Fibroblast of the aortic adventitia (primary cell): Measurements from ENCODE around the gene MTMR4. TPM values are rescaled to one million over a fixed set of nuclear protein-coding genes. Genes with fewer than 3 reads are reported as not detected.
"Not testable (repeated sequence)": the region's sequence is repeated elsewhere in the genome, so short reads cannot be mapped to it uniquely, and the experiment has no call there.

Source experiments
- DNase-seq: peaks from one replicate; pipeline ENCODE4 v3.0.0-alpha.2; 2010; ENCODE audit warnings: low read depth
- H3K4me3 ChIP-seq: 2 replicates; pipeline ENCODE4 v1.5.1; 2011; ENCODE audit warnings: low read depth, mild to moderate bottlenecking, control low read depth, low read length, moderate library complexity
- total RNA-seq: library from RNA; depleted of rRNA; stranded (reverse); fragments of >200 nt; gene quantifications from 2 replicates; pipeline ENCODE4 v1.2.3, GENCODE V29; 2012; ENCODE audit warnings: low replicate concordance
- TF ChIP-seq, protein P1 (sequence below): IDR thresholded peaks from 2 replicates; pipeline ENCODE4 v1.5.1; 2011; ENCODE audit warnings: mild to moderate bottlenecking, low read length, control low read depth, inconsistent platforms; ENCODE audit not compliant: insufficient read depth

Gene MTMR4
- total RNA-seq, 1 donor: 49.8 TPM

DNA sequence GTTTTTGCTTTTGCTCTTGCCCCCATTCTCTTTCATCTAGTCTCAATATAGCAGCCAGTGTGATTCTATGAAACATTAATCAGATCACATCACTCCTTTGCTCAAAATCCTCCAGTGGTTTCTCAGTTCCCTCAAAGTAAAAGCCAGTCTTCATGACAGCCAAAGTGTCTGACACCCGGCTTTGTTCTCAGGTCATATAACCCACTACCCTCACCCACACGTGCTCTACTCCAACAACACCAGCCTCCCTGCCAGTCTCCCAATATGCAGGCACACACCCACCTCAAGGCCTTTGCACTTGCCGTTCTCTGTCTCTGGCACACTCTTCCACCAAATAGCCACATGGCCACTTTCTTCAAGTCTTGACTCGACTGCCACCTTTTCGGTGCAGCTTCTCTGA lies 4.4 kb downstream of the MTMR4 start:
- no peak overlapping the region for H3K4me3 ChIP-seq
- TF ChIP-seq, protein P1, sequence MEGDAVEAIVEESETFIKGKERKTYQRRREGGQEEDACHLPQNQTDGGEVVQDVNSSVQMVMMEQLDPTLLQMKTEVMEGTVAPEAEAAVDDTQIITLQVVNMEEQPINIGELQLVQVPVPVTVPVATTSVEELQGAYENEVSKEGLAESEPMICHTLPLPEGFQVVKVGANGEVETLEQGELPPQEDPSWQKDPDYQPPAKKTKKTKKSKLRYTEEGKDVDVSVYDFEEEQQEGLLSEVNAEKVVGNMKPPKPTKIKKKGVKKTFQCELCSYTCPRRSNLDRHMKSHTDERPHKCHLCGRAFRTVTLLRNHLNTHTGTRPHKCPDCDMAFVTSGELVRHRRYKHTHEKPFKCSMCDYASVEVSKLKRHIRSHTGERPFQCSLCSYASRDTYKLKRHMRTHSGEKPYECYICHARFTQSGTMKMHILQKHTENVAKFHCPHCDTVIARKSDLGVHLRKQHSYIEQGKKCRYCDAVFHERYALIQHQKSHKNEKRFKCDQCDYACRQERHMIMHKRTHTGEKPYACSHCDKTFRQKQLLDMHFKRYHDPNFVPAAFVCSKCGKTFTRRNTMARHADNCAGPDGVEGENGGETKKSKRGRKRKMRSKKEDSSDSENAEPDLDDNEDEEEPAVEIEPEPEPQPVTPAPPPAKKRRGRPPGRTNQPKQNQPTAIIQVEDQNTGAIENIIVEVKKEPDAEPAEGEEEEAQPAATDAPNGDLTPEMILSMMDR: no peak
- no peak for DNase-seq

DNA sequence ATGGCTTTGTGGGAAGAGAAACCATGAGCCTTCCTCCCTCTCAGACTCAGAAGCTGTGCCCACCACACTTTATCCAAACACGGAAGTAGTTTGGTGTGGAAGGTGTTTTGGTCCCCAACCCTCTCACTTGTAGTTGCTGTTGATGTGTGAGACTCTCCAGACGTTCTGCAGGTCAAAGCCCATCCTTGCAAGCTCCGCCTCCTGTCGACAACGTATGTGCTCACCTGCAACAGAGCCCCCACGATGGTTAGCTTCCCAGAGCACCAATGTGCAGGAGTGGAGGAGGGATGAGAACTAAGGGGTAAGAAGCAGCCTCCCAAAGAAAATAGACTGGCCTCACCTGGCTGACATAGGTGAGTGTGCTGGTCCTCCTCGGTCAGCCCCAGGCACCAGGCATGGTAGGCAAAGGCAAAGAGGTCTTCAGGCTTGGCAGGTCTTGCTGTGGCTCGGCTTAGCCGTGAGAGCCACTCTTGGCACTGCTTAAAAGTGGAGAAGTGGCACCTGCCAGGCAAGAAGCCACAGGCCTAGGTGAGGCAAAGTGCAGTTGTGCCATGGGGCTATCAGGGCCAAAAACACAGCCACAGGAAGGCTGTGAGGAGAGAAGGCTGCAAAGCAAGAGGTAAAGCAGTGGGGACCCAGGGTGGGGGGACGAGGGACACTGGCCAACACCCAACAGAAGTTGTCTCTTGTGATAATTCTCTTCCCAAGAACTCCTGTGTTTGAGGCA lies 5.9 kb downstream of the MTMR4 start:
- no peak overlapping the region for H3K4me3 ChIP-seq
- TF ChIP-seq, protein P1: no peak
- no peak for DNase-seq

DNA sequence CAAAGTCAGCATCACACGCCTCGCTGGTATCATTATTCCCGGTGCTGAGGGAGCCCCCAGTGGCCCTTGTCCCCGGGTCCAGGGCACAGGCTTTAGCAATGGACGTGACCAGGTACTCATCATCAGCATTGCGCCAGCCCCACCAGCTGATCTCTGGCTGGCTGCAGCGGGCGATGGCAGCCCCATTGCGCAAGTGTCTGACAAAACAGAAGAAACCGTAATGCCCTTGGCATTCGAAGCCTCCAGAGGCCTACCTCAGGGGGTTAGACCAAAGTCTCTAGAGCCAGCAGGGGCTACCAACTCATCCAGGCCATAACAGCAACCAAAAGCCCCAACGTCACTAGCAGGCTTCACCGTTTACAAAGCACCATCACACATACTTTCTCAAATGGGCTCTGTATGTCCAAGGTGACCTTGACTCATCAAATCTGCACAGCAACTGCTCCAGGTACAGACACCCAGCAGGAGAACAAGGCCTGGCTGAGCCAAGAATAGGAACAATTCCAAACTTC lies 7.3 kb downstream of the MTMR4 start:
- TF ChIP-seq, protein P1: no peak
- DNase-seq: no peak
- H3K4me3 ChIP-seq: no peak overlapping the region

DNA sequence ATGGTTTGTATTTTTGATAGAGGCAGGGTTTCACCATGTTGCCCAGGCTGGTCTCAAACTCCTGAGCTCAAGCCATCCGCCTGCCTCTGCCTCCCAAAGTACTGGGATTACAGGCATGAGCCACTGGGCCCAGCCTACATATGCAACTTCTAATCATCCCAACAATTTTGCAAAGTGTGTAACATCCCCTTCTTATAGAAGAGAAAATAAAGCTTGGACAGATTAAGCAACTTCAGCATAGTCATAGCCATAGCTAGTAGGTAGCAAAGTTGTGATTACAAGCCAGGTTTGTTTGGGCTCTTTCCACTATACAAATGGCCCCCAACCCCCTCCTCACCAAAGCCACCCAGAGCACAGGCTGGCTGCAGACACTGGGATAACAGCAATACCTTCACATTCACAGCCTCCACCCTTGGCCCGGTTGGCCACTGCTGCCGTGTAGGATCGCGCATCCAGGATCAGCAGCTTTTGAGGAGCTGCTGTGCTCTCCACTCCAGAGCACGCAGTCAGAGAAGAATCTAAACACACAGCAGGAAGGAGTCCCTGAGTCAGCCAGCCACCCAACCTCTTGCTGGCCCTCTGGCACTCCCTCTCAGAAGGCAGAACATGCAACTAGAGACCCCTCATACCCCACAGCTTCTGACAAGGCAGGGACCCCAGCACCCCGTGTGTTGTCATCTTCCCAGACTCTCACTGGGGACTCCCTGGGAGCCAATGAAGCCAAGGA lies 7.9 kb downstream of the MTMR4 start:
- TF ChIP-seq, protein P1: no peak
- no peak for DNase-seq

DNA sequence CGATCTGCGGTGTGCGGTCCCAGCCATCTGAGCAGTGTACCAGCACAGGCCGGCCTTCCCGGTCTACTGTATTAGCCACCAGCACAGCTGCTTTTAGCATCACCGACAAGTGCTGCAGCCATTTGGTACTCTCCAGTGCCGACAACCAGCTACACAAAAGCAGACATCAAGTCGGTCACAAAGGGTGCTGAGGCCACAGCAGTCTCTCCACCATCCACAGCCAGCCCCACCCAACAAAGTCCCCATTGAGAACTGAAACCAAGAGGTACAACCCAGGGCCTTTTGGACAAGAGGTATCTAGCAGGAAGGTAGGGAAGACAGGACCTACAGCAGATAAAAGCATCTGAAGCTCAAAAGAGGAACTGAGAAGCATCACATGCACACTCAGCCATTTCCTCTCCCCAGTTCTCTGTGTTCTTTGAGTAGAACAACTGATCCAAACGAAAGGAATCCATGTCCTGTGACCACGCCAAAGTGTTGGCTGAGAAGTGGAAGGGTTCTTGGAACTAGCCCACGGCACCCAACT lies 9.5 kb downstream of the MTMR4 start:
- TF ChIP-seq, protein P1: no peak
- no peak for DNase-seq
- H3K4me3 ChIP-seq: no peak overlapping the region

More for the DNA sequence above, 7.9 kb downstream of the MTMR4 start:
- H3K4me3 ChIP-seq: no peak overlapping the region

DNA sequence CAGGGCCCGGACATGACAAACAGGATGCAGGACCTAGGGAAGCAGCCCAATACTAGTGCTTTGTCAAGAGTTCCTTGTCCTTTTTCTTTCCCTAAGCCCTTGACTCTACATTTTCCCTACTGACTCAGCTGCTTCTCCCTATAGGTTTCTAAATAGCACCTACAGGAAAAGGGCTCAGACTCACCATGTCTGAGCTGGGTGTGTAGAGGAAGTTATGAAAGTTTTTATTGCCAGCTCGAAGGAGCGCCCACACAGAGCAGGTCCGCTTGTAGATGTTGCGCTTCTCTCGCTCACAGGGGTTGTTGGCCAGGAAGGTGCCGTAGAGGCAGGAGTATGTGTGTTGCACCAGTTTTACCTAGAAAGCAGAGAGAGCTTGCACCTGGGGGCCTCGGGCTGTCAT lies 10.6 kb downstream of the MTMR4 start:
- DNase-seq: no peak
- no peak overlapping the region for H3K4me3 ChIP-seq
- TF ChIP-seq, protein P1: no peak

DNA sequence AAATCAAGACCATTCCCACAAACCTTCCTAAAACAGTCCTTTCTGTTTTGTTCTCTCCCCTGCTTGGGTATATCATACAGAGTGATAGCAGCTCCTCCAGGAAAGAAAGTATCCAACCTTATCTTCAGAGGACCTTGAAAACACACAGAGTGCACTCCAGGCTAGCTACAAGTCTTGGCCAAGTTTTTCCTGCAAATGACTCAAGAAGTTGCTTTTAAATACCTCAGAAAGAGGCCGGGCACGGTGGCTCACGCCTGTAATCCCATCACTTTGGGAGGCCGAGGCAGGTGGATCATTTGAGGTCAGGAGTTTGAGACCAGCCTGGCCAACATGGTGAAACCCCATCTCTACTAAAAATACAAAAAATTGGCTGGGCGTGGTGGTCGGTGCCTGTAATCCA lies 11.3 kb downstream of the MTMR4 start:
- H3K4me3 ChIP-seq, DNase-seq: not testable (repeated sequence)
